ENCODE measurements around the gene VWC2L. TPM values are rescaled to one million over a fixed set of nuclear protein-coding genes. Genes with fewer than 3 reads are reported as not detected.

The VWC2L gene
- total RNA-seq, 1 experiment from 2014 or later: not detected

DNA sequence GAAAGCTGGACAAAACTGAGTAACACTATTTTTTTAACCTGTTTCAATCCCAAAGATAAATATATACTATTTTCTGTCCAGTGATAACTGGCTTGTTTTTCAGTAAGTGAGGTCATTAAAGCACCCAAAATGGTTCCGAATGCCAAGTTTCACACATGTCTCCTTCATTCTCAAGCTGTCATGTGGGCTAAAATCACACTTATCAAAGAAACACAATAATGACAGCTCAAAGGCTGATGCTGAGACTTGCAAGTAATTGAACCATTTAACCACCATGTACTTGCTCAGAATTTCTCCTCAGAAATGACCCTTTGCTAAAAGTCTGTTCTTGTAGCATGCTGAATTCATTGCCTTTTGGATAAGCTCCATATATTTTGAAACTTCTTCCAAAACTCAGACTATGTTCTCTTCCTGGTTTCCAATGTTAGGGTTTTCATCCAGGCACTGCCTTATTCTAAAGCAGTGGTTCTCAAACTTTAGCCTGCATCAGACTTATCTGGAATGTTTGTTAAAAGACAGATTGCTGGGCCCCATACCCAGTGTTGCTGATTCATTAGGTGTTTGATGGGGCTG lies 149.8 kb downstream of the VWC2L start:
- no peak overlapping the region for H3K4me3 Mint-ChIP-seq (ENCODE audit: unreplicated experiment)
- H3K9me3 Mint-ChIP-seq (ENCODE audit: unreplicated experiment): peaks cover 7% of the 10 kb centered on the region
- ChIA-PET CTCF (interaction anchor here (0.6 to 0.7 kb wide), 3 partner anchors 70 to 1764 kb away, joined by 3 to 6 read pairs (median 4); no protein-coding TSS in a partner anchor), POLR2A (no interaction called here)
- intact Hi-C loops (cut with micrococcal nuclease): no loop called here
- no peak for DNase-seq (ENCODE audit: unreplicated experiment)
- no TSS peak for BruUV-seq (replicated peaks)
- H3K4me1 Mint-ChIP-seq (ENCODE audit: insufficient read depth, unreplicated experiment): peaks cover 7% of the 10 kb centered on the region
- H3K27ac Mint-ChIP-seq (ENCODE audit: low read depth, unreplicated experiment): no peak overlapping the region
- H3K27me3 Mint-ChIP-seq (ENCODE audit: insufficient read depth, unreplicated experiment): no peaks in the 10 kb centered on the region
- TF ChIP-seq, protein P1, sequence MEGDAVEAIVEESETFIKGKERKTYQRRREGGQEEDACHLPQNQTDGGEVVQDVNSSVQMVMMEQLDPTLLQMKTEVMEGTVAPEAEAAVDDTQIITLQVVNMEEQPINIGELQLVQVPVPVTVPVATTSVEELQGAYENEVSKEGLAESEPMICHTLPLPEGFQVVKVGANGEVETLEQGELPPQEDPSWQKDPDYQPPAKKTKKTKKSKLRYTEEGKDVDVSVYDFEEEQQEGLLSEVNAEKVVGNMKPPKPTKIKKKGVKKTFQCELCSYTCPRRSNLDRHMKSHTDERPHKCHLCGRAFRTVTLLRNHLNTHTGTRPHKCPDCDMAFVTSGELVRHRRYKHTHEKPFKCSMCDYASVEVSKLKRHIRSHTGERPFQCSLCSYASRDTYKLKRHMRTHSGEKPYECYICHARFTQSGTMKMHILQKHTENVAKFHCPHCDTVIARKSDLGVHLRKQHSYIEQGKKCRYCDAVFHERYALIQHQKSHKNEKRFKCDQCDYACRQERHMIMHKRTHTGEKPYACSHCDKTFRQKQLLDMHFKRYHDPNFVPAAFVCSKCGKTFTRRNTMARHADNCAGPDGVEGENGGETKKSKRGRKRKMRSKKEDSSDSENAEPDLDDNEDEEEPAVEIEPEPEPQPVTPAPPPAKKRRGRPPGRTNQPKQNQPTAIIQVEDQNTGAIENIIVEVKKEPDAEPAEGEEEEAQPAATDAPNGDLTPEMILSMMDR (IDR thresholded peaks at IDR 0.05; ENCODE audit: unreplicated experiment): no peak
- H3K36me3 Mint-ChIP-seq (ENCODE audit: insufficient read depth, unreplicated experiment): no peaks in the 10 kb centered on the region

DNA sequence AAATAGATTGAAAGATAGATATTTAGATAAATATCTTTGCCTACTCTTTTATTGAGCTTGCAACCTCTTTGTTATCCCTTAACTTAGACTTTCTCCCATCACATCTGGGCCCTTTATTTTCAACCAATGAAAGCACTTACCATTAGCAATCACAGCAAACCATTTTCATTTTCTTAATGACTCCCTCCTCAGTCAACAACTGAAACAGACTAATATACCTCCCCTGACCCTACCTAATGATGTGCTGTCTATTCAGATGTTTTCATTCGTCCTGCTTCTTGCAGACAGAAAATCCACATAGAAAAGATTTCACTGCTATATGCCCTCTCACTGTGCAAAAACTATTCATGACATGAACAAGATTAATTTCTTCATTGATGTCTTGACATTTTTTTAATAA lies 154.4 kb downstream of the VWC2L start:
- intact Hi-C loops (cut with micrococcal nuclease): no loop called here
- H3K9me3 Mint-ChIP-seq (ENCODE audit: unreplicated experiment): peaks cover 7% of the 10 kb centered on the region
- TF ChIP-seq, protein P1 (IDR thresholded peaks at IDR 0.05; ENCODE audit: unreplicated experiment): no peak
- BruUV-seq (replicated peaks): no TSS peak
- no peaks in the 10 kb centered on the region for H3K36me3 Mint-ChIP-seq (ENCODE audit: insufficient read depth, unreplicated experiment)
- ChIA-PET POLR2A (no interaction called here), CTCF (no interaction called here)
- H3K27me3 Mint-ChIP-seq (ENCODE audit: insufficient read depth, unreplicated experiment): no peaks in the 10 kb centered on the region
- DNase-seq (ENCODE audit: unreplicated experiment): no peak
- H3K27ac Mint-ChIP-seq (ENCODE audit: low read depth, unreplicated experiment): no peak overlapping the region
- H3K4me3 Mint-ChIP-seq (ENCODE audit: unreplicated experiment): no peak overlapping the region
- H3K4me1 Mint-ChIP-seq (ENCODE audit: insufficient read depth, unreplicated experiment): no peaks in the 10 kb centered on the region

GRCh38 chr2:214566457-214566856 lies 155.6 kb downstream of the VWC2L start:
- ChIA-PET POLR2A (no interaction called here), CTCF (interaction anchor here (0.6 to 1.5 kb wide), 2 partner anchors 11 to 1355 kb away, joined by 4 to 5 read pairs; no protein-coding TSS in a partner anchor)
- Mint-ChIP-seq H3K4me3 (ENCODE audit: unreplicated experiment) (no peak overlapping the region), H3K36me3 (ENCODE audit: insufficient read depth, unreplicated experiment) (no peaks in the 10 kb centered on the region), H3K27me3 (ENCODE audit: insufficient read depth, unreplicated experiment) (no peaks in the 10 kb centered on the region), H3K9me3 (ENCODE audit: unreplicated experiment) (peaks cover 7% of the 10 kb centered on the region), H3K27ac (ENCODE audit: low read depth, unreplicated experiment) (no peak overlapping the region), H3K4me1 (ENCODE audit: insufficient read depth, unreplicated experiment) (no peaks in the 10 kb centered on the region)
- DNase-seq (ENCODE audit: unreplicated experiment): no peak
- no TSS peak for BruUV-seq (replicated peaks)
- TF ChIP-seq, protein P1 (IDR thresholded peaks at IDR 0.05; ENCODE audit: unreplicated experiment): no peak
- intact Hi-C loops (cut with micrococcal nuclease): no loop called here

- H3K27ac Mint-ChIP-seq (ENCODE audit: low read depth, unreplicated experiment): no peak overlapping the region
- no peak for DNase-seq (ENCODE audit: unreplicated experiment)
- H3K27me3 Mint-ChIP-seq (ENCODE audit: insufficient read depth, unreplicated experiment): no peaks in the 10 kb centered on the region
Measured at GRCh38 chr2:214569419-214570035, 158.7 kb downstream of the VWC2L start.

More at GRCh38 chr2:214569419-214570035, 158.7 kb downstream of the VWC2L start:
- Mint-ChIP-seq H3K9me3 (ENCODE audit: unreplicated experiment) (peaks cover 6% of the 10 kb centered on the region), H3K4me1 (ENCODE audit: insufficient read depth, unreplicated experiment) (no peaks in the 10 kb centered on the region), H3K4me3 (ENCODE audit: unreplicated experiment) (no peak overlapping the region), H3K36me3 (ENCODE audit: insufficient read depth, unreplicated experiment) (no peaks in the 10 kb centered on the region)
- TF ChIP-seq, protein P1 (IDR thresholded peaks at IDR 0.05; ENCODE audit: unreplicated experiment): no peak
- POLR2A ChIA-PET: no interaction called here
- CTCF ChIA-PET: interaction anchor here (0.9 kb wide), 1 partner anchor 18 kb away, joined by 4 read pairs; no protein-coding TSS in a partner anchor
- no TSS peak for BruUV-seq (replicated peaks)
- intact Hi-C loops (cut with micrococcal nuclease): no loop called here
